CMK (cell line): ENCODE measurements around the gene PROCR.
"Not testable (repeated sequence)": the region's sequence is repeated elsewhere in the genome, so short reads cannot be mapped to it uniquely, and the experiment has no call there.

Source experiments
- DNase-seq: peaks from one replicate; pipeline ENCODE4 v3.0.0-alpha.2; 2010; ENCODE audit warnings: low read depth

PROCR gene

GRCh38 chr20:35165221-35166185, 6.4 kb upstream of the PROCR start:
- no peak for DNase-seq

- DNase-seq: peak; percentile 80
These were observed 5.5 kb upstream of the PROCR start for GRCh38 chr20:35166242-35166830.

- no peak for DNase-seq
These were observed 4.1 kb upstream of the PROCR start for GRCh38 chr20:35167787-35168186.

- not testable (repeated sequence) for DNase-seq
These were observed 3.0 kb upstream of the PROCR start for GRCh38 chr20:35168701-35169409.

GRCh38 chr20:35171438-35171752, 477 bp upstream of the PROCR start:
- no peak for DNase-seq

- DNase-seq: no peak
These were observed 548 bp downstream of the PROCR start for GRCh38 chr20:35172434-35172806.

- no peak for DNase-seq
These were observed 1.8 kb downstream of the PROCR start for GRCh38 chr20:35173576-35174192.

GRCh38 chr20:35174458-35175216, 2.8 kb downstream of the PROCR start:
- DNase-seq: no peak

- DNase-seq: no peak
These were observed 4.3 kb downstream of the PROCR start for GRCh38 chr20:35176132-35176531.

- DNase-seq: no peak
These were observed 7.7 kb downstream of the PROCR start for GRCh38 chr20:35179292-35180212.

- no peak for DNase-seq
These were observed 8.4 kb downstream of the PROCR start for GRCh38 chr20:35180266-35180665.

- no peak for DNase-seq
These were observed 9.9 kb downstream of the PROCR start for GRCh38 chr20:35181731-35182130.

- DNase-seq: not testable (repeated sequence)
These were observed 14.9 kb downstream of the PROCR start for GRCh38 chr20:35186691-35187289.

- no peak for DNase-seq
These were observed 15.8 kb downstream of the PROCR start for GRCh38 chr20:35187584-35188190.

- not testable (repeated sequence) for DNase-seq
These were observed 17.4 kb downstream of the PROCR start for GRCh38 chr20:35189223-35189622.

GRCh38 chr20:35190556-35190955, 18.7 kb downstream of the PROCR start:
- DNase-seq: no peak

- no peak for DNase-seq
These were observed 19.7 kb downstream of the PROCR start for GRCh38 chr20:35191419-35192117.

- DNase-seq: no peak
These were observed 20.4 kb downstream of the PROCR start for GRCh38 chr20:35192118-35192872.
